Stimulated activated naive CD4-positive, alpha-beta T cell treated with Interleukin-2 at 50 U/mL for 16 hours (primary cell): ENCODE results near the gene DCANP1.

Experiments
- DNase-seq: peaks from one replicate; lab custom pipeline; 2025; lab: John Stamatoyannopoulos, UW

DCANP1 gene

DNA sequence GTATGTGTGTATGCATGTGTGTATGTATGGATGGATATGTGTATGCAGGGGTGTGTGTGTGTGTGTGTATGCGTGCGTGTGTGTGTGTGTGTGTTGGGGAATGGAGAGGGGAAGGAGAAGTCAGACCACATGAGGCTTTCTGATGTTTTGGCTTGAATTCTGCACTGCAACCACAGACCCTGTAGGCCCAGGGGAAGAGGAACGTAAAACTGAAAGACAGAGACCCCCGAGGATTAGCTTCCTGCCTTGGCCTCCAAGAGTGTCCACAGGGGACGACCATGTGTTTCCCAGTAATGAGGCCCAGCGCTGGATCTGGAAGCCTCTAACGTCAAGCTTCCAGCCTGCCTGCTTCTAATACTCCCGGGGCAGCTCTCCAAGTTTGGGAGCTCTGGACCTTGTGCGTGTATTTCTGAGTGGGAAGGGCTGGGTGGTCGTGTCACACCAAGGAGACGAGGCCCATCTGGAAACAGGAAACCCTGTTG, 5.8 kb downstream of the DCANP1 start:
- no peak for DNase-seq

- DNase-seq, result no peak
These were observed 6.2 kb downstream of the DCANP1 start for GRCh38 chr5:135440916-135441315.

GRCh38 chr5:135439231-135440205, 7.6 kb downstream of the DCANP1 start:
- no peak for DNase-seq

DNA sequence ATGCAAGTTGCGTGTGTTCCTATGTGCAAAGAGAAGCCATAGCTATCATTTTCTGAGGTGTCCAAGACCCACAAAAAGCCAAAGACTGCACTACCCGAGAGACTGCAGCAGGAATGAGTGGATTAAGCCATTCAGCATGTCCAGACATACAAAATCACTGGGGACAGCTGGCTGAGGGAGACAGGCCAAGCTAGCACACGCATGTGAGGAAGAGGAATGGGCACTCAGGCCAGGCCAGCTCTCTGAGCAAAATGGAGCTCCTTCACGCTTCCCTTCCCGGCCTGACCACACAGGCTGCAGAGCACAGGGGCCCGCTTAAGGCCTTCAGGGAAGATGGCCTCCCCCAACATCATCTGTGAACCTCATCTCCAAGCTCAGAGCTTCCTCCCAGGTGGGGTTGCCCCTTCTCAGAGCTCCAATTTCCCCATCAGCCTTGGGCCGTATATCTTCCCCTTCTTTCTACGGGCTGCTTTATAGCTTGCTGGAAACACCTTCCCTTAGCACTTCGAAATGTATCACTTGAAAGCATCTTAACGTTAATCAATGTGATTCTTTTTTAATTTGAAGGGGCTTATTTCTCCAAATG, 8.4 kb downstream of the DCANP1 start:
- no peak for DNase-seq

GRCh38 chr5:135437796-135438560, 9.2 kb downstream of the DCANP1 start:
- DNase-seq, result no peak

DNA sequence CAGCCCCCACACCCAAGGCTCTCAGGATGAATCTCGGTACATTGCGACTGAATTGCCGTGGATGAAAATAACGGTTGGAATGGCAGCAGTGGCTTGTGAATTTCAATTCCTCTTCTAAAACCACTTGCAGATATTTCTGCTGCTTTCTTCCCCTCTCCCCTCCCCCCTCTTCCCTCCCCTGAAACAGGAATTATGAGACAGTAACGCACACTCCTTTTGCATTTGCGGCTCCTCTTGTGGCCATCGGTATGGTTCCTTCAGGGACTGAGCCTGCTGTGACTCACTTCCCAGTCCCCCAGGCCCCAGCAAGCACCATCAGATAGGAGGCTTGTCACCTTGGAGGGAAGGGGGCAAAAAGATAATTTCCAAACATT, 9.7 kb downstream of the DCANP1 start:
- DNase-seq, result no peak

DNA sequence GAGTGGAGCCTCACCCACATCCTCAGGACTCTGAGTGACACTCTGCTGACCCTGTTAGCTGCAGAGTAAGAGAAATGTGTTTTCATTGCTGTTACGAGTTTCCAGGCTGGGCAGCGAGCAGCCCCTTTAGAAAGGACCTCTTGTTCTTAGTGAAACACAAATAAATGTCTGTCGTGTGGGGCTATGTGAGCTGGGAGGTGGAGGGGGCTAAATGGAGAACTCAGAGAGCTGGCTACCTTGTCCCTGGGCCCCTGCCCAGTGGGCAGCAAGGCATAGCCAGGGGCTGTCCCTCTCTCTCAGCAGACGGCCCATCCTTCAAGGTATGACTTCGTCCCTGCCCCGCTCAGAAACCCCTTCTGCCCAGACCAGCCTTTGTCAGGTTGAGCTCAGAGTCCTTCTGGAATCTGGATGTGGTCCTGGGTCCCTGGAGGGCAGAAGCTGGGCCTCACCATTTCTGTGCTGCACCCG, 10.2 kb downstream of the DCANP1 start:
- no peak for DNase-seq

DNA sequence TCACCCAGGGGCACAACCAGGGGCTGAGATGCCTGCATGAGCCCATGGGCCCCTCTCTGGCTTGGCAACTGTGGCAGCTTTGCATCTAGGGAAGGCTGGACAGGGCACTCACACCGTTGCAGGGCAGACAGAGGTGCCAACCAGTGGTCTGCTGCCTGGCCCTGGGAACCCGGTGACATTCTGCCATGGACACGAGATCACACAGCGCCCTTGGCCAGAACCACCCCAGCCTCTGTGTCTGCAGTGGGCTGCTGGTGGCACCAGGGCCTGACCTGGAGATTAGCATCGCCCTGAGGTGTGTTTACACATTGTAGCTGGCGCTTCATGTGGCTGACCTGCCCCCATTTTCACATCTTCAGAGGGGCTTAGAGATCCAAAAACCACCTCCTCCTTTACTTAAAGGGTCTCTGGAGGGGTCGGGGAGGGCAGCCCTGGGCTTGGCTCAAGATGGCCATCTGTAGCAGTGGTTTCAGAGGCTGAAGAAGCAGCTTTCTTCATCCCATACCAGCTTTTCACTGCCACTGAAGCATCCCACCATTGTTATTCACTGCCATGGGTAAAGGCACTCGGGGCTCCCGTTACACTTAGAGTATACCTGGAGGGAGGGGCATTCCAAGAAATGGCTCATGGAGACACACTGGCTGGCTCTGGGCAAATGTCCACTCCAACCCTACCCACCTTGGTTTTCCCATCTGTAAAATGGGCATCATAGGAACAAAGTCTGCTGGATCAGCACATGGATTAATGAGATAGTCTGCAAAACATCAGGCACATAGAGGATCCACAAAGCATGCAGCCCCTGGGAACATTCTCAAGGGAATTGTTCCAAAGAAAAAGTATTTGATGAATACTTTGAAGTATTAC, 11.4 kb downstream of the DCANP1 start:
- no peak for DNase-seq

DNA sequence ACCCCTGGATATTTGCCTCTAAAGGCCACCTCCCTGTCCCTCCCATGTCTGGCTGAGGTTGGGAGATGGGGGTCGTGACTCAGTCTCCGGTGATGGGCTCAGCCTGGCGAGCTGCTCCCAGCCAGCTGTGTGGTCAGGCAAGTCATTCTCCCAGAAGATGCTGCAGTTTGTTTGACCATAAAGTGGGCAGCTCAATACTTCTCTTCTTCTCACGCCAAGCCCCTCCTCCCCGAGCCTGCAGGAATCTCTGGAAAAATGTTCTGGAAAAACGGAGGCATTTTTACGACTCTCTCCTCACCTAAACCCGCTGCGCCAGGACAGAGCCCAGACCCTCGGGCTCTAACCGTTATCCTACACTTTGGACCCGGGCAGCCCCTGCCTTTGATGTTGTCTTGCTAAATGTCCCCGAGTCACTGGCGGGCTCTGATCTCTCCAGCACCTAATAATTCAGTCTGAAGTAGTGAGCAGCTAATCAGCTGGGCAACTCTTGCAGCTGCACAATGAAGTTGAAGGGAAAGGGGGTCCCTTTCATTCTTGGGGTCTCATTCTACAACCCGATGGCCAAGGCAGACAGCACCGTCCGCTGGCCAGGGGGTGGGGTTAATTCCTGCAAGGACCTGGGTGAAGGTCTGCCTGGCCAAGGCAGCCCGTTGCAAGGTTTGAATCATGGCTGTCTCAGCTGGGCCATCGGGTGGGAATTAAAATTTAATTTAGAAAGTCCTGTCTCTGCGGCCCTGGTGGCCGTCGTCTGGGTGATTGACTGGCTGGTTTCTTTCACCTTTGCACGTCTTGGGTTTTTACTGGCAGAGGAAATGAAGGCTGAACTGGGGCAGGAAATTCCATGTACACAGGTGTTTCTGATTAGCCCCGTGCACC, 12.3 kb downstream of the DCANP1 start:
- no peak for DNase-seq

- DNase-seq, result no peak
These were observed 13.3 kb downstream of the DCANP1 start for GRCh38 chr5:135433681-135434426.

GRCh38 chr5:135432113-135432512, 15.0 kb downstream of the DCANP1 start:
- no peak for DNase-seq

DNA sequence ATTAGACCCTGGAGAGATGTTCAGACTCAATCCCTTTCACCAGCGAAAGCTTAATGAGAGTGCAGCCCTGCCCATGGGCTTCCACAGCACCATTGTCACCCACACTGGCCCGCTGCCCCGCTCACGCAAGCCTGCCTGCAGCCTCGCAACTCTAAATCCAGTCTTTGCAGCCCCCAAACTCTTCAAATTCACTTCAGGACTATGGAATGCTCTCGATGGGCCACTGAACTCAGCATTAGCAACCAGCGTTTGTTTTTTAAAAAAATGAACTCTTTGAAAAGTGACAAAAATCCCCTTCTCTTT, 17.1 kb downstream of the DCANP1 start:
- DNase-seq, result no peak

DNA sequence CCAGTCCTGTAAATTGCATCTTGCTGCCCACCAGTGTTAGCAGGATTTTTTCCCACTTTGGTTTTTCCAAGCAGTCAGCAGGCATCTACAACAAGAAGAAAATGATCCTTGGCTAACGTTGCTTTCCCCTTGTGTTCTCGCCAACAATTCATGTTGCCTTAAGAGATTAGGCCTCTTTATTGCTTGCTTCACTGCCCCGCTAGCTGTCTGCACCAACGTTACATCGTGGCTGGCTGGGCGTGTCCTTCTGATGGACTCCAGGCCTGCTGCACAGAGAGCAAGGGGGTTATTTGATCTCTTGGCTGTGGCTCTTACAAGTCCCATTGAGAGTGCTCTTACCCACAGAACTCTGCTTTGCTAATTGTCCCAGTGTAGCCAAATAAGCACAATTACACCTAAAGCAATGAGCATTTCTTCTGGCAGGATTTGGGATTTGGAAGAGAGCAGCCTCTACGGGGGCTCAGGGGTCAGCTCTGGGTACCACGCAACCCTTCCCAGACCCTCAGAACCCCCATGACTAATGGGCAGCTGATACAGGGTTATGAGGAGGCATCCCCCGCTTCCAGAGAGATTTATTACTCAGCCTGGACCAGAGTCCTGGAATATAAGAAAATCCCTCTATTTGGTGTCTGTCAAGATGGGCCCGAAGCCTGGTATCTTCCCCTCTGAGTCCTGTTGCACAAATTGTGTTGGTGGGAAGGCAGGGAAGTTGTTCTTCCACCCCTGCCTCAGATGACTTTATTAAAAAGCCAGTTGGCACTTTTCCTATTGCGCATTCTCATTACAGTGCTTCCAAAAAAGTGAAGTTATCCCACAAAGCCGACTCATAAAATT, 17.6 kb downstream of the DCANP1 start:
- no peak for DNase-seq

DNA sequence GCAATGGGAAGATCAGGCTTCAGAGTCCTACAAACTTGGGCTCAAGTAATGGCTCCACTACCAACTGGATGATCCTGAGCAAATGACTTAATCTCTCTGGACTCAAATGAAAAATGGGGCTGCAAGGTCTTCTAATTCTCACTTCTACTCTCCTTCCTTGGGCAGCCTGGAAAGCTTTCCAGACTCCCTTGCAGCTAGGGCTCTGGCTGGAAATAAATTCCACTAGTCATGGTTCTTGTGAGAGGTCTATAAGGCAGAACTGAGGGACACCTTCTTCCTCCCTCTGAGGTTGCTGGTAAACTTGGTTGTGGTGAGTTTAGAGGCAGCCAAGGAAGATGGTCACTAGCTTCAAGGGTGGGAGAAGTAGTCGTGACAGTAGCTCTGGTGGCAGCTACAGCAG, 18.6 kb downstream of the DCANP1 start:
- no peak for DNase-seq

DNA sequence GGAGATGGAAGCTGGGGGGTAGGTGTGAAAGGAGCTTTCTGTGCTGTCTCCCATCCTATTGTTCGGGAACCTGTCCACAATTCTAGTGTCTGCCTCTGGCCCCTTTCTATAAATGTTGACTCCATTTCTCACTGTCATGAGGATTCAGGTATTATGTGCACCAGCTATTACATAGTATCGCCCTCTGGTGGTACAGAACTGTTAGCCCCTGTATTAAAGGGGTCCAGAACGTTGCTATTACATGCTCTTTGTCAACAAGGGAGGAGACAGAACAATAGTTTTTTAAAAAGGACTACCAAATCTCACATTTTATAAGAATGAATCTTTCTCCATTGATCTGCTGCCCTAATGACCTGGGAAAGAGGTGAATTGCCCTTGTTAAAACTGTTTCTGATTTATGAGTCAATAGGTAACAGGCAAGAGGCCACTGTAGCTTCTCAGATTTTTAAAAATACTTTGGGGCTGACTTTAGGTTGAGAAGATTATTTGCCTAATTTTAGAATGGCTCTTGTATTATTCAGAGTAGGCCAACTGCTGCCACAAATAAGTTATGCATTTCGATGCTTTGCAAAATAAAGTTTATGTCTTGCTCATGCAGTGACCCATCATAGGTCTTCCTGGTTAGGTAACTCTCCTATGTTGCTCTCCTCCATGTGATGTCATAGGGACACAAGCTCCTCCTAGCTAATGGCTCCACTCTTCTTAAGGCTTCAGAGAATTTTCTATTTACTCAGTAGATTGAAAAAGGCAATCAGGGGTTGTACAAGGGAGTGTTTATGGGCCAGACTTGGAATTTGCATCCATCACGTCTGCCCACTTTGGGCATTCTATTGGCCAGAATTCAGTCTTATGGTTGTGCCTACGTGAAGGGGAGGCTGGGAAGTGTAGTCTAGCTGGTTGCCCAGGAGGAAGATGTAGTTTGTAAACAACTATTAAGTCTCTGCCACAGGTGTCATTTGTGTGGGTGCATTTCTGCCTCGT, 20.8 kb downstream of the DCANP1 start:
- DNase-seq, result no peak

DNA sequence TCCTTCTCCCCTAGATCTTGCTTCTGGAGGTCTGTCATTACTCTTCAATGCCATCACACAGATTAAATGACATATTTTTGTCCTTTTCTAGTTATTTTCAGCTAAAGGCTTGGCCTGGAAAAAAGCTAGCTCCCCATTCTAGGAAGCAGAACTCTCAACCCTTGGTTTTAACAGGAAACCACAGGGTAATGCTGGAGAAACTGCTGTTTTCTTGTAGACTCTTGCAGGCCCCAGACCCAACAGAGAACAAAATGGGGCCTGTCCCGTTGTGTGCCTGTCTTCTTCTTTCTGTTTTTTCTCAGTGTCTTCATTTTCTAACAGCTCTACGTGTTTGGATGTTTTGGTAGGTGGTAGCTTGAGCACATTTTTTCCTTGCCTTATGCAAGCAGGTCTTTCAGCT, 21.5 kb downstream of the DCANP1 start:
- DNase-seq, result no peak

DNA sequence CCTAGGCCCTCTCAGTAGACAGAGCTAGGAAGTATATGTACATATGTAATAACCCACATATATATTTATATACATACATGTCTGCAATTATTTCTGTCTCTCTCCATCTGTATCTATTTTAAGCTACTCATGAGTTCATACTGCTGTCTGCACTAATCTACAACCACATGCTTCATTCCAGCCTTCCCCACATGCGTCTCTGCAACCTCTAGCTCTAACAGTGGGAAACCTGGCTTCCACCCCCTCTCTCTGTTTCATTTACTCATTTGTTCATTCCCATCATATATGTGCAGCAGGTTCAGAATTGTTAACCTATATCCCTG, 23.3 kb downstream of the DCANP1 start:
- DNase-seq, result no peak
